IgD-negative memory B cell (primary cell): ENCODE results near the gene SHH. TPM values are rescaled to one million over a fixed set of nuclear protein-coding genes. Genes with fewer than 3 reads are reported as not detected.

Source experiments
- H3K27ac Mint-ChIP-seq, 3 donors: one replicate each; pipeline ENCODE4 v1.8.0; 2020 to 2022; ENCODE audit warnings: mild to moderate bottlenecking in 3 of 3, mixed read lengths in 3 of 3, moderate library complexity in 1 of 3
- H3K27me3 Mint-ChIP-seq: one replicate; pipeline ENCODE4 v1.8.0; 2021; ENCODE audit warnings: mixed read lengths
- H3K36me3 Mint-ChIP-seq: one replicate; pipeline ENCODE4 v1.8.0; 2020; ENCODE audit warnings: mild to moderate bottlenecking, mixed read lengths
- H3K4me1 Mint-ChIP-seq, 3 donors: one replicate each; pipeline ENCODE4 v1.8.0; 2020 to 2022; ENCODE audit warnings: mixed read lengths in 3 of 3, mild to moderate bottlenecking in 1 of 3
- H3K4me3 Mint-ChIP-seq, 4 donors: one replicate each; pipeline ENCODE4 v1.8.0; 2020 to 2022; ENCODE audit warnings: mild to moderate bottlenecking in 4 of 4, mixed read lengths in 4 of 4, moderate library complexity in 3 of 4
- H3K9me3 Mint-ChIP-seq, 3 donors: one replicate each; pipeline ENCODE4 v1.8.0; 2020 to 2021; ENCODE audit warnings: mixed read lengths in 3 of 3, mild to moderate bottlenecking in 1 of 3
- polyA plus RNA-seq: library from polyadenylated mRNA; unstranded; fragments of 300-500 nt; fragmentation: Illumina TruSeq; gene quantifications from one replicate; pipeline ENCODE4 v1.2.3, GENCODE V29; 2021

SHH gene
- polyA plus RNA-seq, 1 donor from 2014 or later, result not detected

DNA sequence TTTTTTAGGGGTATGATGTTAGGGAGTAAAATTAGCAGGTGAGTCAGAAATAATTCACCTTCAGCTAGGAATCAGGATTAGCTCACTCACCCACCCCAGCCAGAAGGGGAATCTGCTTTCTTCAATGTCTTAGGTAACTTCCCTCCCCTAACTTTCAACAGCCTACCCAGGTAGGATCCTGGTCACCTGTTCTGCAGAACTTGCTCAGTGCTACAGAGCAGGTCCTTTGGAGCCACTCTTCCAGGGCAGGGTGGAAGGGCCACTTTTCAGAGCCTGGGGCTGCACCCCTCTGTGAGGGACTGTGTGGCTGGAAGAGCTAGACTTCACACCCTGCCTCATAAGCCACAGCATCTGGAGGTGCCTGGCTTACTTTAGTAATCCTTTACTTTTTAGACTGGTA is 58.1 kb downstream of the SHH start:
- Mint-ChIP-seq H3K4me3 (no peak overlapping the region), H3K27me3 (peaks cover 2% of the 10 kb centered on the region), H3K9me3 (no peaks in the 10 kb centered on the region), H3K27ac (peak overlapping the region in 1 of 3 donors; percentile 25), H3K36me3 (peaks cover 4% of the 10 kb centered on the region), H3K4me1 (peaks cover 41 to 55% (median 53%) of the 10 kb centered on the region in 3 donors)

DNA sequence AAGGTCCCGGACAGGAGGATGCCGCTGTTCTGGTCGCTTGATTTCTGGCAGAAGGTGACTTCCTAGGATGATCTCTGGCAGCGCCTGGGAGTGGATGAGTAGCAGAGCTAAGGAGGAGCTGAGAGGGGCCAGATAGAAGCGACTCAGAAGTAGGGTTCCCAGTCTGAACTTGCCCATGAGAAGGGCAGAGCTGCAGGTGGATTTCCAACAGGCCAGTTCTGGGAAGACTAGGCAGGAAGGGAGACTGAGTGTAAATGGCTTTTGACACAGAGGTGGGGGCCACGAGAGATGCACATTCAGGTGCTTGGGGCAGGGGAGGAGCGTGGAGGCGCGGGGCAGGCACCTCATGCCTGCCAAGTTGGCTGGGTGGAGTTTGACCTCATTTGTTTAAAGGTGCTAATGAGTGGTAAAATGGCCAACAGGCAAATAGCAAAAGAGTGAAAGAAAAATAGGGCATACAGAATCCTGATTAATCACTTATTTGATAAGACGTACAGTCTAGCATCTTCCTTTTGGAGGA is 58.8 kb downstream of the SHH start:
- Mint-ChIP-seq H3K9me3 (no peaks in the 10 kb centered on the region), H3K36me3 (peaks cover 4% of the 10 kb centered on the region), H3K4me3 (peak overlapping the region; percentile 10 to 87 (median 66)), H3K27me3 (peaks cover 2% of the 10 kb centered on the region), H3K4me1 (peaks cover 41 to 60% (median 59%) of the 10 kb centered on the region in 3 donors), H3K27ac (peak overlapping the region in 2 of 3 donors; percentile 66 to 73)

DNA sequence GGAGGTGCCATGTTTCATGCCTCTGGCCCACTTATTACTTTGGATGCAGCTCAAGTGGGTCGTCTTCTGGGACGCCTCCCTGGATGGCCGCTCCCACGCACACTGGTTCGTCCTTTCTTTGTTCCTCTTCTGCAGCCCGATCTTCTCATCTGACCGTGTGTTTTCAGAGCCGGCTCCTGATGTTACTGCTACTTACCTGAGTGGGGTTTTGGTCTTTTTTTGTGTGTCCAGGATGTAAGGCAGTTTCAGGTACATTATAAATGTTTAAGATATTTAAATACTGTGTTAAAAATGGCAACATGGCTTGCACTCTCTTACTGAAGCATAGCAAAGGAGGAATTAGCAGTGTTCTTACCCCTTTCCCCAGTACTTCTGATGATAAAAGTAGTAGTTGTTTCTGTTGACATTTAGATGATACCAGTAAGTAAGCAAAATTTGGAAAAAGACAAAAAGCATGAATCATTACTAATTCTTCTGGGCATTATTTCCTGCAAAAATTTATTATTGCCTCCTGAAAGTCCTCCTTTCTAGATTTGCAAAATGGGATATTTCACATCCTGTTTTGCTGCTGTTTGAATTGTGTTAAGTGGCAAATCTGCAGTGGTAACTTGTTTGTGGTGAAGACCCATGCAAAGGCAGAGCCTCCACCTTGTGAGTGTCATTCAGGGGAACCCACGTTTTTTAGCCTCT is 59.4 kb downstream of the SHH start:
- peak overlapping the region; percentile 66 to 73 (median 70) for H3K27ac Mint-ChIP-seq
- H3K4me3 Mint-ChIP-seq, result peak overlapping the region; percentile 10 to 87 (median 66)
- H3K36me3 Mint-ChIP-seq, result peaks cover 4% of the 10 kb centered on the region
- H3K4me1 Mint-ChIP-seq, result peaks cover 44 to 65% (median 60%) of the 10 kb centered on the region in 3 donors
- peaks cover 2% of the 10 kb centered on the region for H3K27me3 Mint-ChIP-seq
- no peaks in the 10 kb centered on the region for H3K9me3 Mint-ChIP-seq

DNA sequence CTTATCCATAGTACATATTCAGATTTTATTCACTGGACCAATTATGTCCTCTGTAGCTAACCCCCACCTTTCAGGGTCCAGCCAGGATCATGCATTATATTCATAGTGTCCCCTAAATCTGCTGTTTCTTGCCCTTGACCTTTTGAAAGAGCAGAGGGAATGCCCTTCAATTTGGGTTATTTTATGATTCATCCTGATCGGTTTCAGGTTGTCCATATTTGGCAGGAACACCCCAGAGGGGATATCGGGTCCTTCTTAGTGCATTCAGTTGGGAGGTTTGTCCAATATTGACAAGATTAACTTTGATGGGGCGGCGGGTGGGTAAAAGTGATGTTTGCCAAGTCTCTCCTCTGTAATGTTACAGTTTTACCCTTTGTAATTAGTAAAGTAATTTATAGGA is 60.9 kb downstream of the SHH start:
- Mint-ChIP-seq H3K27ac (no peak overlapping the region), H3K36me3 (peaks cover 2% of the 10 kb centered on the region), H3K4me3 (no peak overlapping the region), H3K9me3 (no peaks in the 10 kb centered on the region), H3K27me3 (peaks cover 2% of the 10 kb centered on the region), H3K4me1 (peaks cover 42 to 69% (median 55%) of the 10 kb centered on the region in 3 donors)

DNA sequence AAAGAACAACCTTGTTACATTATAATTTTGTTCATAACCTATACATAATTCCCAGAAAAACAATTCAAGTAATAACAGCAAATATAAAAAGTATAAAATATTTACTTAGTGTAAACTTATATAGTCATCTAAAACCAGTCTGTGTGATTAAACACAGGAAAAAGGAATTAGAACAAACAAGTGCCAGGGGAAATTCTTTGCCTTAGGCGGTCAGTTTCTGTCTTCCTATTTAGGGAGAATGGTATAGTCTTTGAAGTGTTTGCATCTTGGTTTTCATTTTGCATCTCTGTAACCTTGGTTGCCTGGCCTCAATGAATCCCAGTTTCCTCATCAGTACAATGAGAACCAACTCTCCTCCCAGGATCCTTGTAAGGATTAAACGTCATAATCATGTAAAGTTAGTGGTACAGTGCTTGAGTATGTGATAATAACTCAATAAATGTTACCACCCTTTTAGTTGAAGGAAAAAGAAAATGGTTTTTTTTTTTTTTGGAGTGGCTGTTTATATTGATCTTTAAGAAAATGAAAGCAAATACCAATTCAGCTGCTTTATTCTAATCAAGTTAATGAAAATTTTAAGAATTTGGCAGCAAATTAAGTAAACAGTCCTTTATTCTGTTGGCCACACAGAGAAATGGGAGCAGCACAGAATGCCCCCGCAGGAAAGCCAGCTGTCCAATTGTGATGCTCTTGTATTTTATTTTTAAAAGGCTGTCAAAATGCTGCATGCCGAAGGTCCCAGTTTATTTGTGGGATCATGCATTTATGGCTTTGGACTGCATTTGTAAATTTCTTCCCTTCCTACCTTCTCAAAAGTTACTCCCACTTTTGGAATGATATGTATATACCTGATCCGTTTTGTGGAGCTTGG is 61.8 kb downstream of the SHH start:
- Mint-ChIP-seq H3K4me3 (no peak overlapping the region), H3K27ac (no peak overlapping the region), H3K27me3 (peaks cover 2% of the 10 kb centered on the region), H3K4me1 (peaks cover 39 to 67% (median 55%) of the 10 kb centered on the region in 3 donors), H3K36me3 (no peaks in the 10 kb centered on the region), H3K9me3 (no peaks in the 10 kb centered on the region)

Other genes with a start within 250 kb of the SHH start
- gene RBM33, start 167.8 kb downstream of the SHH start, polyA plus RNA-seq, result 72.4 TPM